Activated gamma-delta T cell treated with Interleukin-2 at 50 U/mL for 16 hours (primary cell): ENCODE measurements around the gene CORO2A.
"Not testable (repeated sequence)": the region's sequence is repeated elsewhere in the genome, so short reads cannot be mapped to it uniquely, and the experiment has no call there.

Experiments
- DNase-seq: peaks from one replicate; pipeline ENCODE4 v3.0.0-alpha.2; 2020

Gene CORO2A

GRCh38 chr9:98104445-98104881 lies 88.0 kb downstream of the CORO2A start:
- no peak for DNase-seq

DNA sequence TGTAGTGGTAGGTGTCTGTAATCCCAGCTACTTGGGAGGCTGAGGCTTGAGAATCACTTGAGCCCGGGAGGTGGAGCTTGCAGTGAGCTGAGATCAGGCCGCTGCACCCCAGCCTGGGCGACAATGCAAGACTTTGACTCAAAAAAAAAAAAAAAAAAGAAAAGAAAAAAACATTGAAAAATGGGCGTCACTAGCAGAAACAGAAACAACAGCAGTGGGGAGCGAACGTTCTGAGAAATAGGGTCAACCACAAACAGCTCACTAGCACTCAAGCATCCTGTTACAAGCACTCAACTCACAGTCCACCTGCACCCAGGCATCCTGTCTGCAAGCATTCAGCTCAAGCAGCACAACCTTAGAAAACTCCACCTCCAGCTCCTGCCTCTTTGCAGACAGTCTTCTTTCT lies 90.6 kb downstream of the CORO2A start:
- peak; percentile 83 for DNase-seq

DNA sequence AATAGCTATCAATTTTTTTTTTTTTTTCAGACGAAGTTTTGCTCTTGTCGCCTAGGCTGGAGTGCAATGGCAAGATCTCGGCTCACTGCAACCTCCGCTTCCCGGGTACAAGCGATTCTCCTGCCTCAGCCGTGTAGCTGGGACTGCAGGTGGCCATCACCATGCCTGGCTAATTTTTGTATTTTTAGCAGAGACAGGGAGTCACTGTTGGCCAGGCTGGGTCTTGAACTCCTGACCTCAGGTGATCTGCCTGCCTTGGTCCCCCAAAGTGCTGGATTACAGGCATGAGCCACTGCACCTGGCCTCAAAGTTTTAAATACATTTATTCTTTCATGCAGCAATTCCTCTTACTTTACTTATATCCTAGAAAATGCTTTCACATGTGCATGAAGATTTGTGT lies 91.0 kb downstream of the CORO2A start:
- DNase-seq: no peak

DNA sequence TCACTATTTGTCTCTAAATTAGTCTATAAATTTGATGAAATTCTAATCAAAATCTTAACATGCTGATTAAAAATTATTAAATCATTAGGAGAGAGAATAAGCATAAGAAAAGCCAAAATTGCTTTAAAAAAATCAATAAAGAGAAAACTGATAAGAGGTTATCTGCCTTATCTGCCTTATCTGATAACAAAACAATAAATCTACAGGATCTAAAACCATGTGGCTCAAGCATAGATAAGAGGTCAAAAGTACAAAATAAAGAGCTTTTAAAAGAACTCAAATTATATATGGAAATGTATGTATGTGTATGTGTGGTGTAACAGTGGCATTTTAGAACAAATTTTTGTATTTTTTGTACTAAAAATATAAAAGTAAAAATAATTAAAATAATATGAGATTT lies 92.0 kb downstream of the CORO2A start:
- no peak for DNase-seq

- DNase-seq: no peak
These were observed 92.5 kb downstream of the CORO2A start for GRCh38 chr9:98099898-98100297.

GRCh38 chr9:98099346-98099745 lies 93.1 kb downstream of the CORO2A start:
- no peak for DNase-seq

DNA sequence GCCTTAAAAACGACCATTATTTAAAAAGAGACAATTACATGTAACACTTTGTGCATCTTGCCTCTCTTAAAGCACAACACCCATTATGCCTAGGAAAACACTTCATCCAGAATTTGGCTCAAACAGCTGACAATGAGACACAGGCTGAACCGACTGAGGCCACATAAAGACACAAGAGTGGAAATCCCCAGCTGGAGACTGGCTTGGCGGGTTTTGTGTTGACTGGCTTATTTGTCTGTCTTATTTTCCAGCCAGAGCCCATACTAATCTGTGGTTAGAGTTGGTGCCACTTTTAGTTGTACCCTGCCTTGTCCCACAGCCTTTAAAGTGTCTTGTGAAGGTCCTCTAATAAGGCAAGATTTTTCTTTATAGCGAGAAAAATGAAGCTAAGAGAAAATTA lies 94.6 kb downstream of the CORO2A start:
- no peak for DNase-seq

DNA sequence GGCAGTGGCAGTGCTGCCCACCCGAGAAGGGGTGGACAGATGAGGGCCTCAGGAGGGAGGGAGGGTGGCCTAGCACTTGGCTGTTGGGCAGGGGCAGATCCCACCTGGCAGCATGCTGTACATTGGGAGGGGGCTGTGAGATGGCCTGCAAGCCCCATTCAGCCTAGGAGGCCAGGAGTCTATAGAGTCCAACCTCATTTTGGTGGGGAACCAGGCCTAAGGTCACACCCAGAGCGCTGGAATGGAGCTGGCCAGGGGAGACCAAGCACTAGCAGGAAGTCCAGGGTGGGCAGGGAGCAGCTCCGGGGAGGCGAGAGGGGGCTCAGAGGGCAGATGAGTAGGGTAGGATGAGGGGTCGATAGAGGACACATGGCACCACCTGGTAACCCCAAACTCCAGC lies 96.3 kb downstream of the CORO2A start:
- no peak for DNase-seq

DNA sequence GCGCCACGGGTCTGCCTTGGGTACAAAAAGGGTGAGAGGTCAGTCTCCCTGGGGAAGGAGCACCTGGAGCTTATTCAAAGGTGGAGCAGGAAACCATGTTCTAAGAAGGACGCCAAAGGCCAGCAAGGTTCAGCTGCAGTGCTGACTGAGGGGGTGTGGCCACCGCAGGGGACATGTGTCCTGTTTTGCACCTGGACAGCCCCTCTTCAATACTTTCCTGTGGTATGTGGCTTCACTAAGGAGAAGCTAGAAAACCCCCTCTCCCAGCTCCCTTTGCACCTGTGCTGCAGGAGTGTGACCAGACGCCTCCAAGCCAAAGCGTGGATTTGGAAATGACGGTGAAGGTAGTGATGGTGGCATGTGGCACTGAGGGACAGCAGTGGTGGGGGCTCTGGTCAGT lies 97.0 kb downstream of the CORO2A start:
- DNase-seq: no peak

DNA sequence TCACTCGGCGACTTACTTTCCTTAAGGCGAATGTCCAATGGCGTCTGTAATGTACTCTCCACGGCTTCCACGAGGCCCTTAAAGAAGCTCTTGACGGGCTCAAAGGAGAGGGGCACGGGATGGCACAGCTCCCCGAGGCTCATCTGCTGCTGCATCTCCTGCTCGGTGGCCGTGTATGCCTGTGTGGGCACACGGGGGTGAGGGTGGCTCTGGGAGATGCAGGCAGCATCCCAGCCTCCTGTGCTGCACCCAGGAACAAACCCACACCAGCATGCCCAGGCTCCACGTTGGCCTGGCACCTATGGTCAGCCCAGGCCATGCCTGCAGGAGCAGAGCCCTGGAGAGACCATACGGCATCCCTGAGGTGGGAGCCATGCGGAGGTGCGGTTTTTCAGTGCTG lies 97.6 kb downstream of the CORO2A start:
- no peak for DNase-seq

GRCh38 chr9:98094316-98094715 lies 98.1 kb downstream of the CORO2A start:
- DNase-seq: no peak

- no peak for DNase-seq
These were observed 99.9 kb downstream of the CORO2A start for GRCh38 chr9:98092613-98092931.

DNA sequence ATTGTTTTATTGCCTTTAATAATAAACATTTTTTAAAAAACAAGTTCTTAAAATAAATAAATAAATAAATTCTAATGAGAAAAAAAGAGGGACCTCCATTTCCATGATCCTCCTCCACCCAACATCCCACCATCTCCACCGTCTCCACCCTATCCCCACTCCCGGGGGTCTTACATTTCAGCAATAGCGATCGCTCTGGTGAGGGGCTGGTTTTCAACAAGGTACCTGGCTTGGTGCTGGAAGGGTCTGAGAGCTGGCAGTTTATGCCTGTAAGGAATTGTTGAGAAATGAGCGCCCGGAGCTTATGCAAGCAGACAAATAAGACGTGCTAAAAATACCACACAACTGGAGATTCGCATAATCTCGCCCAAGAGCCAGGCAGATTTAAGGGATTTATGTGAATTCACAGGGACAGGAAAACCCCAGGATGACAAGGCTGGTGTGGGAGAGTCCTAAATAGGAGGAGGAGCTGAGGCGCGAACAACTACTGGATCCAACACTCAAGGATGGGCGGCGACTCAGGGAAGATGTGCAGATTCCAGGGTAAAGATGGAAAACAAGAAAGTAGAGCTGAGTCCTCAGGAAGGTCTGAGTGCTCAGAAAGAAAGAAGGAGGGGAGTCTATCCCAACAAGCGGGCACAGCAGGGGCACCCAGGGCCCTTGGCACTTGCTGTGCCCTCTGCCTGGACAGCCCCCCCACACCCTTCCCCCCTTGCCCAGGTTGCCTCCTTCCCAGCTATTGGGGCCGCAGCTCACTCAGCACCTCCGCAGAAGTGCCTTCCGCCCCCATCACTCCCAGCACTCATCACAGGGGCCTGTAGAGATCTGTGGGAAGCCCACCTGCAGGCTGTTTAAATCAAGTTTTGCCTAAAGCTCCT lies 100.5 kb downstream of the CORO2A start:
- DNase-seq: no peak

DNA sequence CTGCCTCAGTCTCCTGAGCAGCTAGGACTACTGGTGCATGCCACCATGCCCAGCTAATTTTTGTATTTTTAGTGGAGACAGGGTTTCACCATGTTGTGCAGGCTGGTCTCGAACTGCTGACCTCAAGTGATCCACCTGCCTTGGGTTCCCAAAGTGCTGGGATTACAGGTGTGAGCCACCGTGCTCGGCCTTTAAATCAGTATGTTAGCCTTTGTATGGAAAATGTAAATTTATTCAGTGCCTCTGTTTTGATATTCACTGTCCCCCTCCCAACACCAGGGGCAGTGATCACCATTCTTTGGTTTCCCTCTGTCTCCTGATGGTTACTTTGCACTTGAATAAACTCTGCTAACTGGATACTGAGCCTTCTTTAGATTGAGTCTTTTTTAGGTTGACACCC lies 101.8 kb downstream of the CORO2A start:
- not testable (repeated sequence) for DNase-seq

DNA sequence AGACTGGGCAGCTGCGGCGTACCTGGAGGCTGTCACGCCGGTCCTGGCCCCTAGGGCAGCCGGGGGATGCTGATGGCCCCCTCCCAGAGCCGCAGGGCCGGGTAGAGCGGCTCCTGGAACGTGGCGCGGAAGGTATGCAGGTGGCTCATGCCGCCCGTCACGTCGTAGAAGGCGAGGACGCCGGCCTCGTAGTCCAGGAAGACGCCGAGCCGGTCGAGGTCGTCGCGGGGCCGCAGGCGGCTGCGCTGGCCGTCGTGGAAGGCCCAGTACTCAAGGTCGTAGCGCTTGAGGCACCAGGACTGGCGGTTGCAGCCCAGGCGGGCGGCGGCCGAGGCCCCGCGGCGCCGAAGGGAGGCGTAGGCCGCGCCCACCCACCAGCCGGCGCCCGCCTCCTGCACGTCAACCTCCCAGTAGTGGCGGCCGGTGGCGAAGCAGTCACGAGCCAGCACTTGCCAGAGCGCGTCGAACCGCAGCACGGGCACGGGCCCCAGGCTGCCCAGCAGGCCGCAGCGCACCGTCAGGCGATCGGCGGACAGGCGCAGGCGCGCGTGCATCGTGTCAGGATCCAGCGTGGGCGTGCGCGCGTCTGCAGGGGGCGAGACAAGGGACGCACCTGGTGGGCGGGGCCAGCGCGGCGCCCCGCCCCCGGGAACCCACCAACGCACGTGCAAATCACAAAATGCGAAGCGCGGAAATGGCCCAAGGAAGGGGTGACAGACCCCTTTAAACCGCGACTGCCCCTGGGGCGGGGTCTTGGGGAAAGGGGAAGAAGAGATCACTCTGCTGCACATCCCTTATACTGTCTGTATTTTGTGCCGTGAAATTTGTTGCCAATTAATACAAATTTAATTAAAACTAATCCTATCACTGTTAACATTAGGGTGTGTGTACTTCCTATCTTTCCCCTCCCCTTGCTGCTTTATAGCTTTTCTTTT lies 104.8 kb downstream of the CORO2A start:
- DNase-seq: peak; percentile 30

GRCh38 chr9:98086461-98086860 lies 106.0 kb downstream of the CORO2A start:
- DNase-seq: no peak

- no peak for DNase-seq
These were observed 106.5 kb downstream of the CORO2A start for GRCh38 chr9:98085944-98086343.

DNA sequence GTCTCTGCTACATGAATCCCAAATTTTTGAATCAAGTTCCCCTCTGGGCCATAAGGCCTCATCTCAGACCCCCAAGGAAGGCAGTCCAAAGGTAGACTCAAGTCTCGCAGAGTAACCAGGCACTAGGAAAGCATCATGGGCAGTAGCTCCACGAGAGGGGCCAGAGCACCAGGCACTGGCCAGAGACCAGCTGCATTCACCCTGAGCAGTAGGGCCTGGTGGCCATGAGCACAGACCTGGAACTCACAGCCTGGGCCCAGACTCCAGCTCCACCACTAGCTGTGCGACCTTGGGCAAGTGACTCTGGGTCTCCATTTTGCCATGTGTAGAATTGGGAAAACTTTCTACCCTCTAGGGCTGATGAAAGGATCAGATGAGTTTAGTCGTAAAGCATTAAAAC lies 107.4 kb downstream of the CORO2A start:
- no peak for DNase-seq

DNA sequence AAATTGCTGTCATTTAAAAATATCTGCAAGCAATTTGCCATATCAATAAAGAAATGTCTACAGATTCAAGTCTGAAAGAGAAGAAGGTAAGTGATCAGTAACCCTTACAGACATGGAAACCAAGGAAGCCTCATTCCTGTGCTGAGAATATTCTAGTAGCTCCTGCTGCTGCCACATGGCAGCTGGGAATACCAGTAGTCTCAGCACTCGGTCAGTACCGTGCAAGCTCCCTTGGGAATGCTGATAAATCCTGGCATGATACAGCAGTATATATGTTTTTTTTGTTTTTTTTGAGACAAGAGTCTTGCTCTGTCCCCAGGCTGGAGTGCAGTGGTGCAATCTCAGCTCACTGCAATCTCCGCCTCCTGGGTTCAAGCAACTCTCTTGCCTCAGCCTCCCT lies 108.0 kb downstream of the CORO2A start:
- DNase-seq: no peak

- no peak for DNase-seq
These were observed 108.8 kb downstream of the CORO2A start for GRCh38 chr9:98083566-98084183.

GRCh38 chr9:98083061-98083501 lies 109.4 kb downstream of the CORO2A start:
- DNase-seq: no peak

DNA sequence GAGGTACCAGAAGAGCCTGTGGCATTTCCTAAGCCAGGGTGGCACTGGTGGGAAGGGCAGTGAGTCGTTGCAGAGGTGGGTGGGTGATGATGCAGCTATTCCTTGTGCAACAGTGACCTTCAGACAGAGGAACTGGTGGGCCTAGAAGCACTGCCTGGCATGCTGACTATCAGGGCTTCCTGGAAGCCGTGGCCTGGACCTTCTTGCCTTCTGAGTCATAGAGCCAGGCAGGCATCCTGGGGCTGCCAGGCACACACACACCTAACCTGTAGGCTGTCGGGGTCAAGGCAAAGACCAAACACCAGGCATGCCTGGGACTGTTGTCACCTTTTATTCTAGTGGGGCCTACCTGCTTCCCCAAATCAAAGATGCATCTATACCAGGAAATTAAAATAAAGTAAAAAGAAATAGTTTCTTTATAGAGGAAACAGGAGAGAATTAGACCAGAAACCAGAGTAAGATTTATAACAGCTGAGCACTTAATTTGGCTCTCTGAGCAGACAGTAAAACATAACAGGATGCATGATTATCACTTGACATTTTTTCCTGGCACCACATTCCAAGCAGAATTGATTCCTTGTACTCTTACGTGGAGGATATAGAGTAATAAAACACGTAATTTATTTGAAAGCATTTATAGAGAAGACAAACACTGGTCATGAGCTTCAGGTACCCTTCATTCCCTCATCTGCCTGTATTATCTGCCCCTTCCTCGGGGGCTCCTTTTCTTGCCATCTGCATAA lies 110.8 kb downstream of the CORO2A start:
- DNase-seq: no peak

DNA sequence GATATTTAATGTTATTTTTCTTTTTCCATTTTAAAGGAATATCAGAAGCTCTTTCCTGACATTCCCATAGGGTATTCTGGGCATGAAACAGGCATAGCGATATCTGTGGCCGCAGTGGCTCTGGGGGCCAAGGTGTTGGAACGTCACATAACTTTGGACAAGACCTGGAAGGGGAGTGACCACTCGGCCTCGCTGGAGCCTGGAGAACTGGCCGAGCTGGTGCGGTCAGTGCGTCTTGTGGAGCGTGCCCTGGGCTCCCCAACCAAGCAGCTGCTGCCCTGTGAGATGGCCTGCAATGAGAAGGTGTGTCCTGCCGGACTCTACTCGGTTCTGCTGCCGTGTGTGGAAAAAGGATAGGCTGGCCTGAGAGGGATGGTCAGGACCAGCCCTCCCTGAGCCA lies 111.7 kb downstream of the CORO2A start:
- DNase-seq: no peak
